ENCODE data around the gene HOXC6.

GRCh38 chr12:54040648-54041047, 12.4 kb downstream of the HOXC6 start:
- TF ChIP-seq CTCF (IDR thresholded peaks at IDR 0.05) (no peak), POLR2A (IDR thresholded peaks at IDR 0.05) (no peak)
